Measurements from ENCODE around the gene CHN2. TPM values are rescaled to one million over a fixed set of nuclear protein-coding genes. Genes with fewer than 3 reads are reported as not detected.

CHN2 gene
- total RNA-seq, 1 experiment from 2014 or later = 7.7 TPM

DNA sequence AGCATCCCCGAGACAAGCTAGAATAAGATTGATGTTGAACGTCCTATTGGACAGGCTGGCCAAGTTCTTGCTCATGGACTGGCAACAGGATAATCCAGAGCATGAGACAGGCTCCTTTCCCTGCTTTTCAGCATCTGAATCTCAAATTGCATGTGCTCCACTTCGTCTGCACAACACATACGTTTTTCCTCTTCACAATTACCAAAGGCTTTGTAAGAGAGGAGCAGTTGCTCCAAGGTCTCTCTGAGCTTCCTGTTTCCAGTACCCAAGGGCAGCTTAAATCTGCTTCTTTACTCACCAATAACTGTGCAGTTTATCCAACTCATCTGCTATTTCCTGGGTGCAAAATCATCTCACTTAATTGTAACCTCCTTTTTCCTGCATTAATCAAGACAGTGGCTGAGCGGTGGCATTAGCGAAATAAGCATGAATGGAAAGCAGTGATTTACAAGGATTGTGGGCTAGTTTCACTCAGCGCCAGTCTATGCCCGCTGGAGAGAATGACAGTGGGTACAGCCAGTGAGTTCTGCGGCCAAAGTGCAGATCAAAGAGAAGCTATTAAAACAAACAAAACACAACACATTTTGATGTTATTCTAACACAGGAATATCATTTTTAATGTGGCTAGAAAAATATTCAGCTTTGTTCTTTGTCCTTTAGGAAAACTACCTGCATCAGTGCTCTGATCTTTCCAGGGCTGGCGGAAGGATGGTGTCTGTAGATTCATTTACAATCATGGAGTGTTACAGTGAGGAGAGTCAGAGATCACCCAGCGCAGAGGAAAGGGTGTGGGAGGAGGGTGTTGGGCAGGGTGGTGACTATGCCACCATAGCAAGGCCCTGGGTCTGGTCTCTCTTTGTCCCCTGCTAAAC is 79.8 kb downstream of the CHN2 start:
- Histone ChIP-seq H3K27ac (ENCODE audit: low read length) (no peak overlapping the region), H3K4me1 (ENCODE audit: insufficient read depth, low read length) (peaks cover 11% of the 10 kb centered on the region), H3K4me2 (ENCODE audit: low read length) (no peak overlapping the region), H3F3A (ENCODE audit: low read length, unreplicated experiment) (no peaks in the 10 kb centered on the region), H3K27me3 (ENCODE audit: low read length) (no peaks in the 10 kb centered on the region), H3K79me2 (ENCODE audit: low read length) (no peaks in the 10 kb centered on the region), H3K9ac (ENCODE audit: low read length) (no peak overlapping the region), H3K36me3 (ENCODE audit: low read depth, low read length) (no peaks in the 10 kb centered on the region), H3K4me3 (ENCODE audit: low read length) (no peak overlapping the region), H2AFZ (ENCODE audit: low read length) (no peak overlapping the region), H4K20me1 (ENCODE audit: low read length) (no peaks in the 10 kb centered on the region), H3K9me2 (replicated peaks; ENCODE audit: low read length) (no peaks in the 10 kb centered on the region), H3K9me3 (ENCODE audit: low read length) (no peaks in the 10 kb centered on the region)
- ChIA-PET POLR2A (ENCODE audit: unreplicated experiment) (no interaction called here), CTCF (interaction anchor here (0.6 kb wide), 1 partner anchor 32 kb away, joined by 4 read pairs; no protein-coding TSS in a partner anchor)
- DNase-seq (no peak), ATAC-seq (no peak)
- no TSS peak for BruUV-seq (replicated peaks)
- intact Hi-C loops (cut with micrococcal nuclease) = no loop called here
- TF ChIP-seq EZH2 (IDR thresholded peaks at IDR 0.05; ENCODE audit: low read length, unreplicated experiment) = no peak
- TF ChIP-seq CTCF (conservative IDR thresholded peaks at IDR 0.05; ENCODE audit: low read depth, low read length) = no peak
- TF ChIP-seq EZH2phosphoT487 (IDR thresholded peaks at IDR 0.05; ENCODE audit: borderline replicate concordance, low read length) = no peak

- Histone ChIP-seq H3K4me2 (ENCODE audit: low read length) (no peak overlapping the region), H3K79me2 (ENCODE audit: low read length) (no peaks in the 10 kb centered on the region), H3F3A (ENCODE audit: low read length, unreplicated experiment) (no peaks in the 10 kb centered on the region), H3K4me3 (ENCODE audit: low read length) (no peak overlapping the region), H2AFZ (ENCODE audit: low read length) (no peak overlapping the region), H3K9ac (ENCODE audit: low read length) (no peak overlapping the region), H3K27ac (ENCODE audit: low read length) (no peak overlapping the region), H3K9me3 (ENCODE audit: low read length) (no peaks in the 10 kb centered on the region), H3K9me2 (replicated peaks; ENCODE audit: low read length) (no peaks in the 10 kb centered on the region), H3K27me3 (ENCODE audit: low read length) (no peaks in the 10 kb centered on the region), H4K20me1 (ENCODE audit: low read length) (no peaks in the 10 kb centered on the region), H3K36me3 (ENCODE audit: low read depth, low read length) (no peaks in the 10 kb centered on the region), H3K4me1 (ENCODE audit: insufficient read depth, low read length) (peaks cover 11% of the 10 kb centered on the region)
- ChIA-PET CTCF (no interaction called here), POLR2A (ENCODE audit: unreplicated experiment) (no interaction called here)
- TF ChIP-seq EZH2 (IDR thresholded peaks at IDR 0.05; ENCODE audit: low read length, unreplicated experiment) (no peak), CTCF (conservative IDR thresholded peaks at IDR 0.05; ENCODE audit: low read depth, low read length) (no peak), EZH2phosphoT487 (IDR thresholded peaks at IDR 0.05; ENCODE audit: borderline replicate concordance, low read length) (no peak)
- DNase-seq = no peak
- BruUV-seq (replicated peaks) = no TSS peak
- intact Hi-C loops (cut with micrococcal nuclease) = no loop called here
- ATAC-seq = no peak
Observed at GRCh38 chr7:29275018-29275318, 80.4 kb downstream of the CHN2 start.

GRCh38 chr7:29275493-29275892 is 80.9 kb downstream of the CHN2 start:
- Histone ChIP-seq H3K9ac (ENCODE audit: low read length) (no peak overlapping the region), H3K9me3 (ENCODE audit: low read length) (no peaks in the 10 kb centered on the region), H3K4me2 (ENCODE audit: low read length) (no peak overlapping the region), H3K9me2 (replicated peaks; ENCODE audit: low read length) (no peaks in the 10 kb centered on the region), H3F3A (ENCODE audit: low read length, unreplicated experiment) (no peaks in the 10 kb centered on the region), H3K79me2 (ENCODE audit: low read length) (no peaks in the 10 kb centered on the region), H3K27me3 (ENCODE audit: low read length) (no peaks in the 10 kb centered on the region), H2AFZ (ENCODE audit: low read length) (no peak overlapping the region), H3K4me1 (ENCODE audit: insufficient read depth, low read length) (peaks cover 11% of the 10 kb centered on the region), H3K4me3 (ENCODE audit: low read length) (no peak overlapping the region), H3K36me3 (ENCODE audit: low read depth, low read length) (no peaks in the 10 kb centered on the region), H3K27ac (ENCODE audit: low read length) (no peak overlapping the region), H4K20me1 (ENCODE audit: low read length) (no peaks in the 10 kb centered on the region)
- POLR2A ChIA-PET (ENCODE audit: unreplicated experiment) = no interaction called here
- TF ChIP-seq EZH2phosphoT487 (IDR thresholded peaks at IDR 0.05; ENCODE audit: borderline replicate concordance, low read length) (no peak), CTCF (conservative IDR thresholded peaks at IDR 0.05; ENCODE audit: low read depth, low read length) (no peak), EZH2 (IDR thresholded peaks at IDR 0.05; ENCODE audit: low read length, unreplicated experiment) (no peak)
- no peak for DNase-seq
- ATAC-seq = no peak
- CTCF ChIA-PET = no interaction called here
- BruUV-seq (replicated peaks) = no TSS peak
- intact Hi-C loops (cut with micrococcal nuclease) = no loop called here
